ENCODE results near the gene KRTAP24-1. TPM values are rescaled to one million over a fixed set of nuclear protein-coding genes. Genes with fewer than 3 reads are reported as not detected.

Gene KRTAP24-1
- polyA plus RNA-seq (ENCODE audit: insufficient read length): not detected

- no peak for DNase-seq
These were observed at the start of gene KRTAP24-1 for GRCh38 chr21:30282850-30283249. Gene KRTAP24-1, minus strand, starts transcription at chr21:30282950. Its CDS starts 18 bp downstream, at chr21:30282932.

DNA sequence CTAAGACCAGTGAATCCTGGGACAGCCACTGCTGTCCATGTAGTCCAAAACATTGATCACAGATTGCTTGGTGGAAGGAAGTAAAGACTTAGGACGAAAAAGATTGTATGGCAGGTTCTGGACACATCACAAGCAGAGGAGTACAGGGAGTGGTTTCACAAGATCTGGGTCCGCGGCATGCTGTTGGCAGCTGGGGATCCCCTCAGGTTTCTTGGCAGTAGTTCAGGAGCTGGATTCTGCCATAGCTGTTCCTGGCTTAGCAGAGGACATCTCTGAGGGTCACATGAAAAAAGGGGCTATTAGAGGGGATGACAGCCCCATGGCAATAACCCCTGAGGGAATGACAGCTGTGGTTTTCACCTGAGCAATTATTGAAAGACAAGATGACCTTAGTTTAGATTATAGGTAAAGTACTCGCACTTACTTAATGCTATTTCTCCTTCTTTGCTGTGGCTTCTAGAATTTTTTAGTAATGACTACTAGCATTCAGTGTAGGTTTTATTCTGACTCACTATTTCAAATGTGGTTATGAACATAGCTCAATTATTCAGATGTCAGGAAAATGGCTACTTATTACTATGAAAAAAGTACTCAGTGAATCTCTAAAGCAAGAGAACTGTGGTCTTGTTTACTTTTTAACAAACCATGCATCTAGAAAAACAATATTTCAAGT lies 46.6 kb upstream of the KRTAP24-1 start:
- DNase-seq: no peak

- DNase-seq: no peak
These were observed 43.6 kb upstream of the KRTAP24-1 start for GRCh38 chr21:30326390-30326789.

- no peak for DNase-seq
These were observed 37.5 kb upstream of the KRTAP24-1 start, which contains the start of gene KRTAP26-1 for GRCh38 chr21:30320215-30320614. Gene KRTAP26-1, minus strand, starts transcription at chr21:30320315. Its CDS starts 280 bp downstream, at chr21:30320035.

DNA sequence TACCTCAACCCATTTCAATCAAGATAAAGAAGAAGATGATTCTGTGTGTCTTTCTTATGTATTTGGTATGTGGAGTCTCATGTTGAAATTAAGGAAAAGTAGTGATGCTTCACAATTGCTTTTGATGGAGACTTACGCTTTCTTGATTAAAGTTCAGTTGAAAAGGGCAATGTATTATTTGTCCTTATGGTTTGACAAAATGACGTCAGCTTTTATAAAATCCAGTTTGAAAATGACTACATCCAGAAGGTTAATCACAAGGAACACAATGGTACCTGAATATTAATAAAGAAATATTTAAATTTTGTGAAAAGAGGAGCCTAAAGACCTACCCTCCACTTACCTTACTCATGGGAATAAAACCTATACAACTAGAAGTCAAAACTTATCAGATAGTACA lies 33.0 kb upstream of the KRTAP24-1 start:
- DNase-seq: no peak

DNA sequence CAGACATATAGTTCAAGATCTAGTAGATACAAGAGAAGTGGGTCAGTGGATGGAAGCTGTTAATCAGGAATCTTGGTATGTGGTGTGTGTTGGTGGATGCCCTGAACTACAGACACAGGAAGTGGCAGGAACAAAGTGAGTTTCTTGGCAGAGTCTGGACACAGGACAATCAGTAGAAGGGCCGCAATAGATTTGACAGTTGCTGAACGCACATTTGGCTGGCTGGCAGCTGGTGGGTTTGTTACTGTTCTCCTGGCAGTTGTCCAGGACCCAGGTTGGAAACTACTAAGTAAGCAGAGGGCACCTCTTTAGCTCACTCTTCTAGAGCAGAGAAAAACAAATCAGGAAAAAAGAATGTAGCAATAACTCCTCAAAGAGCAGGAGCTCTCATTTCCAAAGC lies 24.1 kb upstream of the KRTAP24-1 start:
- no peak for DNase-seq

DNA sequence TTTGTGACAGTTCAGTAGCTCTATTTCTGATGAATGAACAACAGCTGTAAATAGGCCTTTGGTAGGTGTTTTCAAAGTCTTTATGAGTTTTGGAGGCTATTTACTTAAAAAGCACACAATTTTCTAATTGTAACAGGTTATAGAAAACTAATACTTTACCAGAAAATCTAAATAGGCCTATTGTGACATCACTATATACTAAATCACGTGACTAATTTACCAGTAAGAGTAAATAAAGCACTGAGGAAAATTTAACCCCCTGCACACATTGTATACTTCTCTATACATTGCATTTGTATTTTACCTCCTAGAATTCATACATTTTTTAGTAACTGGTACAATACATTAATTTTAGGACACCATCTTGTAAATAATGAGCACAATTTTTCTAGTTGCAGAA lies 22.4 kb upstream of the KRTAP24-1 start:
- no peak for DNase-seq

DNA sequence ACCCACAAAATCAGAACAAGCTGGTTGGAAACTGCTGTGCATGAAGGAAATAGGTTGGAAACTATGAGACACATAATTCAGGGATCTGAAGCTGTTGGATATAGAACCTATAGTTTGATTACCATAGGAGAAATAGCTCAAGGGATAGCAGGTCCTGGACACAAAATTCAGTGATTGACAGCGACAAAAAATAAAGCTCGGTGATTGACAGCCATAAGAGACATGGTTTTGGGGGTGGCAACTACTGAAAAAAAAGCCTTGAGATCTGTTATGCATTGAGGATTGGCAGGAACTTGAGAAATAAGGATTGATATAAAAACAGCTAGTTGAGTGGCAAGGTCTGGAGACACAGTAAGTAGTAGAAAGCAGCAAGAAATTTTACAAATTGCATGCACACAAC lies 6.5 kb upstream of the KRTAP24-1 start, which contains the start of gene KRTAP25-1:
KRTAP25-1 (minus strand) TSS at position 300 of the 400 bp plus-strand sequence; CDS start at position 276, 24 bp downstream.
- DNase-seq: no peak

DNA sequence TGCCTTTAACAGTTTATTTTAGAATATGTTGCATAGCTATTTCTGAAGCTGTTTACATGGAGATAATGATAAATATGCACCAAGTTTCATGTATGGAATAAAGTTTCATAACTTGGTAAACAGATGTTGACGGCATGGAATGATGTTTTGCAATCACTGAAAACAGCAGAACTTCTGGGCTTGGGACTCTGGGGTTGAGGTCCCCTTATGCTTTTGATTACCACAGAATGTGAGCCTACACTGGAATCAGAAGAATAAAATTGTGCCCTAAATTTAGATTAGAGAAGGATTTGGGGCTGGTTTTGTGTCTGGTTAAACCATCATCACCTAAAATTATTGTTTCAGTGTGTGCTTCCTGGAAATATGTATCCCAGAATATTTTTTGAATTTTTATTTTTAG lies 11.1 kb downstream of the KRTAP24-1 start:
- DNase-seq: peak; percentile 36

GRCh38 chr21:30271156-30271555 lies 11.6 kb downstream of the KRTAP24-1 start:
- peak; percentile 30 for DNase-seq

- no peak for DNase-seq
These were observed 12.8 kb downstream of the KRTAP24-1 start for GRCh38 chr21:30269803-30270530.

GRCh38 chr21:30268608-30269197 lies 14.0 kb downstream of the KRTAP24-1 start:
- no peak for DNase-seq

- no peak for DNase-seq
These were observed 25.0 kb downstream of the KRTAP24-1 start for GRCh38 chr21:30257773-30258172.

DNA sequence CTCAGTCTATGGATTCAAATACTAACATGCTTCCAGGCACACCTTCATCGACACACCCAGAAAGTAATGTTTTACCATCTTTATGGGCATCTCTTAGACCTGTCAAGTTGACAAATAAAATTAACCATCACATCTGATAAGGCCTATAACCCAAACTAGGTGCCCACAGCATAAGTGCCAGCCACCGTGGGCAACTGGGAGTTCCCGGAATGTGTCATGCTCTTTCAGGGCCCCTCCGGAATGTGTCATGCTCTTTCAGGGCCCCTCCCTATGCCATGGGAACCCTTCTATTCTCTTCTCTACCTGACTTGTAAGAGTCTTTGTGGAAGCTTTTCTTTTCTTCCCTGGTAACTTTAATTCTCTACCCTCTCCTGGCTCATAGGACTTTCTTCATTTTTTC lies 26.6 kb downstream of the KRTAP24-1 start:
- DNase-seq: no peak

DNA sequence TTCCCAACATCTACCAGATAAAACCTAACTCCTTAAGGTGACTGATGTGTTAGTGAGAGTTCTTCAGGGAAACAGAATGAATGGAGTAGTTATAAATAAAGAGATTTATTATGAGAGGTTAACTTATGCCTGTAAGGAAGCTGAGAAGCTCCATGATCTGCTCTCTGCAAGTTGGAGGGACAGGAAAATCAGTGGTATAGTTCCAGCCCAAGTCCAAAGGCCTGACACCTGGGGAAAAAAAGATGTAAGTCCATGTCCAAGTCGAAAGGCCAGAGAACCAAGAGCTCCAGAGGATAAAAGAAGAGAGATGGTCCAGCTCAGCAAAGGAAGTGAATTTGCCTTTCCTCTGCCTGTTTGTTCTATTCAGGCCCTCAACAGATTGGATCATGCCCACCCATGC lies 27.1 kb downstream of the KRTAP24-1 start:
- DNase-seq: no peak

- no peak for DNase-seq
These were observed 31.0 kb downstream of the KRTAP24-1 start for GRCh38 chr21:30251781-30252180.

DNA sequence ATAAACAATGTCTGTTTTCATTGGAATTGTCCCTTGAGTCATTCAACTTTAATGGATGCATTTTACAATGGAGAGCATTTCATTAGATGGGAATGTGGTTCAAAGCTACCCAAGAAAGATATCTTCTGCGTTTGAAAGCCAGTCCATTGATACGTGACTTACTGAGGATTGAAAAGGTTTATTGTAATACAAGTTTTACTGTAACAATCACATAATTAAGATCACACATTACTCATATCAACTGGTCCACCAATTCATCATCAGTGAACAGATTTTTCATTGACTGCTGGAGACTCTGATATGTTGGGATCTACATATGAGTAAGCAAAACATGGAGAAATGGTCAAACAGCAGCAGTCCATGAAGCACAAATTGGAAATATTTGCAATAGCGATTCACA lies 32.8 kb downstream of the KRTAP24-1 start:
- no peak for DNase-seq

- DNase-seq: no peak
These were observed 33.9 kb downstream of the KRTAP24-1 start for GRCh38 chr21:30248844-30249243.

- no peak for DNase-seq
These were observed 37.7 kb downstream of the KRTAP24-1 start for GRCh38 chr21:30245061-30245460.

DNA sequence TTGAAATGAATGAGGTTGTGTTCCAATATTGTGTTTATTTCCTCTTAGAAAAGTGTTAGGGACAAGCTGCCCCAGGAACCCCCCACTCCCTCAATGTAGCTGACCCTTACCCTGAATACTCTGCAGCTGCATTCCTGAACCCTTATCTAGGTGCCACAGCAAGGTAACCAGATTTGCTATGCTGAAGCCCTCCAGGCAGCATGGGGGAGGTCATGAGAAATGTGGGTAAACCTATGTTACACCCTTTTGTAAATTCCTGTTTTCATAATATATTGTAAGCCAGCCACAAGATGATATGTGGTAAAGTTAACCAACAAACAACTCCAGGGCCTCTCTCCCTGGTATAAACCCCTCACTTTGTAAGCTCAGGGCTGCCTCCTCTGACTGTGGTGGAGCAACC lies 39.1 kb downstream of the KRTAP24-1 start:
- no peak for DNase-seq

- no peak for DNase-seq
These were observed 42.1 kb downstream of the KRTAP24-1 start for GRCh38 chr21:30240661-30241060.

GRCh38 chr21:30238168-30238567 lies 44.6 kb downstream of the KRTAP24-1 start:
- DNase-seq: no peak

DNA sequence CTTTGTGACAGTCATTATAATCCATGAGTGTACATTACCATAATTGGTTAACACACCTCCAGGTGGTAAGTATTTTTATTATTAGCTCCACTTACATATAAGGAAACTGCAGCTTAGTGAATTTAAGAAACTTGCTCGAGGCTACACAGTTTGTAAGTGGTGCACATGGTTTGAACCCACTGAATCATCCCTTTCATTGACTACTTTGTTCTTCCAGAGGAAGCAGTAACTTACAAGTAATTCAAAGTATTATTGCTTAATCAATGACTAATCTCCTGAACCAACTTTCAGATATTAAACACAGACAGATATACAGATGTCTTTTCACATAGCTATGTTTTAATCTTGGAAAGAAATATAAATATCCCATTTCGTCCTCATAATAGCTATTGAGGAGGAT lies 48.1 kb downstream of the KRTAP24-1 start:
- DNase-seq: no peak

DNA sequence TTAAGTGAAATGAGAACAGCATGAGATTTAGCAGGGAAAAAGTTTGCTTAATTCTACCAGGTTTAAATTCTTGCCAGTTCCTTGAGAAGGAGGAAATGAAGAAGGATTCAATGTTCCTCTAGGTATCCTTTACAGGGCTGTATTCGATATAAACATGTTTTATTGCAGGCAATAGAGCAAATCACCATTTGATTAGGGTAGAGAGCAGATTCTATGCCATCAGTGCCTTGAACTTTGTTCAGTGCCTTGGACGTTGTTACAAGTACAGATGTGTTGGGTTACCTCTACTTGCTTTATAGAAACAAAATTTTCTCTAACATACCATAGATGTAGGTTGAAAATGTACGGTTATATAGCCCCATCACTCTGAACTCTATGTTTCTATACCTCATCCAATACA lies 48.7 kb downstream of the KRTAP24-1 start:
- no peak for DNase-seq

Measured in hindlimb muscle (tissue), 1 donor.